ENCODE results near the gene EDIL3.

DNA sequence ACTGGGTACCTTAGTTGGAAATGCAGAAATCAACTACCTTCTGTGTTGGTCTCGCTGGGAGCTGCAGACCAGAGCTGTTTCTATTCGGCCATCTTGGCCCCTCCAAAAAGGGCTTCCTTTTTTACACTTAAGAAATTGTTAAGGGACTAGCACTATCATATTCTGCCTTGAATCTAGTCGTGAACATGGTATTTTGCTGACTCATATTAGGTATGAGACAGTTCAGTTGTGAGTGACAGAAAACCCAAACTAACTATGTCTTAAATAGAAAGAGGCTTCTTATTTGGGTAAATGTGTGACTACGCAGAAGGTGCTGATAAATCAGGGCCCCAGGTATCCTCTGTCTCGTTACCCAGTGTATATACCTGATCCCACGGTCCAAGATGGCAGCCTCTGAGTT lies 298.2 kb downstream of the EDIL3 start:
- TF ChIP-seq POLR2A (IDR thresholded peaks at IDR 0.05) (no peak), CTCF (IDR thresholded peaks at IDR 0.05) (no peak)
